Hepatocyte (in vitro differentiated cells): Measurements from ENCODE around the gene KLHL9.

ENCODE experiments used
- CTCF ChIP-seq: fragments of 200-600 bp; sonication (generic); IDR thresholded peaks from 2 replicates; pipeline ENCODE4 v1.5.1; 2016; ENCODE audit warnings: antibody characterized with exemption, mild to moderate bottlenecking; ENCODE audit not compliant: poor library complexity
- EZH2 ChIP-seq: fragments of 200-600 bp; sonication (generic); IDR thresholded peaks from 2 replicates; pipeline ENCODE4 v1.6.1; 2016; ENCODE audit warnings: antibody characterized with exemption, mild to moderate bottlenecking, borderline replicate concordance
- EZH2phosphoT487 ChIP-seq: fragments of 200-600 bp; sonication (generic); IDR thresholded peaks from one replicate; pipeline ENCODE4 v1.6.1; 2018; ENCODE audit warnings: antibody characterized with exemption, mild to moderate bottlenecking, low read depth, moderate library complexity; ENCODE audit not compliant: unreplicated experiment, severe bottlenecking

- TF ChIP-seq CTCF (no peak), EZH2 (no peak), EZH2phosphoT487 (no peak)
Measured at GRCh38 chr9:21316860-21317259, 18.3 kb downstream of the KLHL9 start.
